Lower leg skin (tissue), 4 donors: ENCODE results near the gene PTPRN2. TPM values are rescaled to one million over a fixed set of nuclear protein-coding genes. Genes with fewer than 3 reads are reported as not detected.
"Not testable (repeated sequence)": the region's sequence is repeated elsewhere in the genome, so short reads cannot be mapped to it uniquely, and the experiment has no call there.

Experiments
- DNase-seq, 2 donors: peaks; one replicate each; pipeline ENCODE4 v3.0.0-alpha.2; 2019; ENCODE audit warnings: low spot score in 2 of 2
- H3K4me3 ChIP-seq: fragments of 200-600 bp; sonication (generic); 2 replicates; pipeline ENCODE4 v1.5.1; 2017; ENCODE audit warnings: mild to moderate bottlenecking, low read depth; ENCODE audit not compliant: poor library complexity, severe bottlenecking
- POLR2A ChIP-seq, 2 donors: fragments of 450-650 bp; IDR thresholded peaks; one replicate each; pipeline ENCODE4 v1.6.1; 2016 to 2017; ENCODE audit warnings: antibody characterized with exemption in 2 of 2, mild to moderate bottlenecking in 1 of 2, moderate library complexity in 1 of 2
- WGBS, 2 donors: methylation state at CpG; one replicate each; pipeline ENCODE4 v1.1.5; 2018; 5-methylcytosine and 5-hydroxymethylcytosine counted together
- intact Hi-C: fragments of 100-400 bp; cut with DNase I; formaldehyde crosslinking; loops from one replicate; pipeline ENCODE4 v1.15.0; 2023; ENCODE audit warnings: low total_unique reads
- microRNA counts, 2 donors: library from miRNA; unstranded; fragments of <30 nt; microRNA quantifications; one replicate each; lab custom pipeline; 2016
- microRNA-seq, 2 donors: library from miRNA; unstranded; fragments of <30 nt; microRNA quantifications; one replicate each; pipeline ENCODE4, GENCODE V29; 2016; ENCODE audit warnings: borderline replicate concordance in 2 of 2, borderline number of aligned reads in 1 of 2
- total RNA-seq, 4 donors: library from RNA; depleted of rRNA; stranded (reverse); fragments of >200 nt; gene quantifications; one replicate each; pipeline ENCODE4 v1.1.0, GENCODE V29; 2016
- TF ChIP-seq, protein P1 (sequence below), 3 donors: fragments of 450-650 bp; IDR thresholded peaks; one replicate each; pipeline ENCODE4 v1.5.1; 2016; ENCODE audit warnings: antibody characterized with exemption in 3 of 3, mild to moderate bottlenecking in 3 of 3, moderate library complexity in 2 of 3

PTPRN2 gene
- total RNA-seq, 4 donors from 2014 or later, result 0.11 to 1.6 (median 0.92) TPM

- 81 to 87% methylated on average over 4 of the region's 4 CpGs for WGBS, 2 donors
- TF ChIP-seq, protein P1, sequence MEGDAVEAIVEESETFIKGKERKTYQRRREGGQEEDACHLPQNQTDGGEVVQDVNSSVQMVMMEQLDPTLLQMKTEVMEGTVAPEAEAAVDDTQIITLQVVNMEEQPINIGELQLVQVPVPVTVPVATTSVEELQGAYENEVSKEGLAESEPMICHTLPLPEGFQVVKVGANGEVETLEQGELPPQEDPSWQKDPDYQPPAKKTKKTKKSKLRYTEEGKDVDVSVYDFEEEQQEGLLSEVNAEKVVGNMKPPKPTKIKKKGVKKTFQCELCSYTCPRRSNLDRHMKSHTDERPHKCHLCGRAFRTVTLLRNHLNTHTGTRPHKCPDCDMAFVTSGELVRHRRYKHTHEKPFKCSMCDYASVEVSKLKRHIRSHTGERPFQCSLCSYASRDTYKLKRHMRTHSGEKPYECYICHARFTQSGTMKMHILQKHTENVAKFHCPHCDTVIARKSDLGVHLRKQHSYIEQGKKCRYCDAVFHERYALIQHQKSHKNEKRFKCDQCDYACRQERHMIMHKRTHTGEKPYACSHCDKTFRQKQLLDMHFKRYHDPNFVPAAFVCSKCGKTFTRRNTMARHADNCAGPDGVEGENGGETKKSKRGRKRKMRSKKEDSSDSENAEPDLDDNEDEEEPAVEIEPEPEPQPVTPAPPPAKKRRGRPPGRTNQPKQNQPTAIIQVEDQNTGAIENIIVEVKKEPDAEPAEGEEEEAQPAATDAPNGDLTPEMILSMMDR (IDR thresholded peaks at IDR 0.05), result no peak
- no peak for TF ChIP-seq POLR2A (IDR thresholded peaks at IDR 0.05)
- DNase-seq, result peak in 1 of 2 donors; percentile 59
Observed at GRCh38 chr7:157493776-157494175, 1093.8 kb downstream of the PTPRN2 start.

DNA sequence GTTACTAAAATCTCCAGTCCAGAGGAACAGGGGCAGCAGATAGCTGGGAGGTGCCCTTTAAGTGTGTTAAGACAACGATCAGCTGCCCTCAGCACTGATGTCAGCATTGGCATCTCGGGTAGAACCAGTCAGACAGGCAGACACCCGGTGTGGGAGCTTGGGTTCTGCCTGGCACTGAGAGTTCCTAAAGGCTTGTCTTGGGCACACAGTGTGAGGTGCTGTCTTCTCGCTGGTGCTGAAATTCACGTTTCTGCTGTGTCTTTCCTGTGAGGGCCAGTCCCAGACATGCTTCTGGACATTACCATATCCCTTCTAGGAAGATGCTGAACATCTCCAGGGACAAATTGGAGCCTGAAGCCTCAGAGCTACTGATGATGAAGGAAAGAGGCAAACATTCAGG lies 1094.6 kb downstream of the PTPRN2 start:
- H3K4me3 ChIP-seq, result no peak overlapping the region
- DNase-seq, result peak in 1 of 2 donors; percentile 70
- intact Hi-C loops, result no loop called here
- TF ChIP-seq, protein P1 (IDR thresholded peaks at IDR 0.05), result no peak
- TF ChIP-seq POLR2A (IDR thresholded peaks at IDR 0.05), result no peak
- WGBS, 2 donors, result 34 to 36% methylated on average over 5 of the region's 5 CpGs

More at GRCh38 chr7:157493776-157494175, 1093.8 kb downstream of the PTPRN2 start:
- intact Hi-C loops, result no loop called here
- H3K4me3 ChIP-seq, result no peak overlapping the region

GRCh38 chr7:157490465-157490912 lies 1097.1 kb downstream of the PTPRN2 start:
- WGBS, 2 donors, result 49 to 56% methylated on average over 8 of the region's 8 CpGs
- TF ChIP-seq, protein P1 (IDR thresholded peaks at IDR 0.05), result no peak
- no peak for TF ChIP-seq POLR2A (IDR thresholded peaks at IDR 0.05)
- H3K4me3 ChIP-seq, result no peak overlapping the region
- DNase-seq, result peak in 1 of 2 donors; percentile 46
- intact Hi-C loops, result no loop called here

GRCh38 chr7:157489870-157490269 lies 1097.8 kb downstream of the PTPRN2 start:
- DNase-seq, result peak in 1 of 2 donors; percentile 26
- WGBS, 2 donors, result 67 to 70% methylated on average over 3 of the region's 3 CpGs
- intact Hi-C loops, H3K4me3 ChIP-seq: not testable (repeated sequence)

MicroRNA genes within 50 kb of the gene (microRNA counts, 767-probe panel; counts per million panel counts)
- microRNA hsa-miR-595 (lab: Ali Mortazavi, UCI), result 0 to 358 counts per million in 2 donors

Small RNA genes lying within 50 kb of the gene (microRNA-seq; reads per million reads assigned to microRNA genes)
- gene MIR153-2 (0 to 0.68 reads per million in 2 donors), gene MIR5707 (0 reads per million in 2 donors), gene MIR595 (0 reads per million in 2 donors)

Other genes starting within 250 kb of the PTPRN2 start
- 1 to 10 TPM; 5.2 to 9.7 (median 6.1) TPM for gene NCAPG2, start 117.0 kb upstream of the PTPRN2 start, total RNA-seq
- gene ESYT2, start 241.7 kb upstream of the PTPRN2 start, total RNA-seq, result 100 to 1,000 TPM in 1 of 4 donors, 10 to 100 TPM in 3; 75.5 to 101 (median 78.0) TPM